Erythroblast (primary cell): ENCODE measurements around the gene UGT1A7.

ENCODE experiments used
- DNase-seq, 2 experiments: peaks; one replicate each; lab custom pipeline; 2025; lab: John Stamatoyannopoulos, UW
- GATA1 ChIP-seq: IDR thresholded peaks from 2 replicates; pipeline ENCODE4 v1.6.1; 2011; ENCODE audit warnings: low read depth, mild to moderate bottlenecking, control low read depth, low read length, moderate library complexity
- POLR2A ChIP-seq: IDR thresholded peaks from 2 replicates; pipeline ENCODE4 v1.6.1; 2011; ENCODE audit warnings: mild to moderate bottlenecking, low read length

Gene UGT1A7

GRCh38 chr2:233821196-233821595, 139.5 kb downstream of the UGT1A7 start:
- no peak for DNase-seq
- TF ChIP-seq GATA1: no peak
- no peak for TF ChIP-seq POLR2A

GRCh38 chr2:233821709-233822100, 140.0 kb downstream of the UGT1A7 start:
- DNase-seq: no peak
- no peak for TF ChIP-seq GATA1
- no peak for TF ChIP-seq POLR2A

- TF ChIP-seq GATA1 (no peak), POLR2A (no peak)
- DNase-seq: no peak
Measured at GRCh38 chr2:233822101-233822771, 140.5 kb downstream of the UGT1A7 start.
